Measurements from ENCODE around the gene METTL4. TPM values are rescaled to one million over a fixed set of nuclear protein-coding genes. Genes with fewer than 3 reads are reported as not detected.

METTL4 gene
- total RNA-seq, 1 experiment from 2014 or later, result 20.3 TPM

- DNase-seq, result no peak
- no peak for TF ChIP-seq CTCF (IDR thresholded peaks at IDR 0.05; ENCODE audit: unreplicated experiment)
- Mint-ChIP-seq H3K9me3 (ENCODE audit: low read depth, unreplicated experiment) (no peaks in the 10 kb centered on the region), H3K4me1 (ENCODE audit: low read depth, unreplicated experiment) (no peaks in the 10 kb centered on the region), H3K27me3 (ENCODE audit: unreplicated experiment) (no peaks in the 10 kb centered on the region), H3K27ac (ENCODE audit: unreplicated experiment) (no peak overlapping the region), H3K4me3 (ENCODE audit: low read depth, unreplicated experiment) (no peak overlapping the region), H3K36me3 (ENCODE audit: insufficient read depth, unreplicated experiment) (no peaks in the 10 kb centered on the region)
- no TSS peak for BruUV-seq (replicated peaks)
- CTCF ChIA-PET, result no interaction called here
- intact Hi-C loops (cut with micrococcal nuclease; ENCODE audit: unreplicated experiment), result no loop called here
These were observed 35.8 kb downstream of the METTL4 start for GRCh38 chr18:2535419-2535910.

- no TSS peak for BruUV-seq (replicated peaks)
- TF ChIP-seq CTCF (IDR thresholded peaks at IDR 0.05; ENCODE audit: unreplicated experiment), result no peak
- CTCF ChIA-PET, result no interaction called here
- Mint-ChIP-seq H3K27me3 (ENCODE audit: unreplicated experiment) (no peaks in the 10 kb centered on the region), H3K4me3 (ENCODE audit: low read depth, unreplicated experiment) (no peak overlapping the region), H3K27ac (ENCODE audit: unreplicated experiment) (no peak overlapping the region), H3K36me3 (ENCODE audit: insufficient read depth, unreplicated experiment) (no peaks in the 10 kb centered on the region), H3K9me3 (ENCODE audit: low read depth, unreplicated experiment) (no peaks in the 10 kb centered on the region), H3K4me1 (ENCODE audit: low read depth, unreplicated experiment) (no peaks in the 10 kb centered on the region)
- no peak for DNase-seq
- intact Hi-C loops (cut with micrococcal nuclease; ENCODE audit: unreplicated experiment), result no loop called here
These were observed 36.4 kb downstream of the METTL4 start for GRCh38 chr18:2534906-2535305.

- H3K4me1 Mint-ChIP-seq (ENCODE audit: low read depth, unreplicated experiment), result peaks cover 10% of the 10 kb centered on the region
- no peak for DNase-seq
- H3K36me3 Mint-ChIP-seq (ENCODE audit: insufficient read depth, unreplicated experiment), result no peaks in the 10 kb centered on the region
- TSS peak; percentile 20 for BruUV-seq (replicated peaks)
- H3K4me3 Mint-ChIP-seq (ENCODE audit: low read depth, unreplicated experiment), result no peak overlapping the region
- no peak for TF ChIP-seq CTCF (IDR thresholded peaks at IDR 0.05; ENCODE audit: unreplicated experiment)
- no peak overlapping the region for H3K27ac Mint-ChIP-seq (ENCODE audit: unreplicated experiment)
- no peaks in the 10 kb centered on the region for H3K9me3 Mint-ChIP-seq (ENCODE audit: low read depth, unreplicated experiment)
- intact Hi-C loops (cut with micrococcal nuclease; ENCODE audit: unreplicated experiment), result no loop called here
- CTCF ChIA-PET, result no interaction called here
- H3K27me3 Mint-ChIP-seq (ENCODE audit: unreplicated experiment), result no peaks in the 10 kb centered on the region
These were observed 38.5 kb downstream of the METTL4 start for GRCh38 chr18:2532797-2533196.

GRCh38 chr18:2531751-2532150 lies 39.6 kb downstream of the METTL4 start:
- Mint-ChIP-seq H3K9me3 (ENCODE audit: low read depth, unreplicated experiment) (no peaks in the 10 kb centered on the region), H3K27ac (ENCODE audit: unreplicated experiment) (no peak overlapping the region), H3K36me3 (ENCODE audit: insufficient read depth, unreplicated experiment) (no peaks in the 10 kb centered on the region), H3K4me1 (ENCODE audit: low read depth, unreplicated experiment) (peaks cover 10% of the 10 kb centered on the region), H3K27me3 (ENCODE audit: unreplicated experiment) (no peaks in the 10 kb centered on the region), H3K4me3 (ENCODE audit: low read depth, unreplicated experiment) (no peak overlapping the region)
- CTCF ChIA-PET, result interaction anchor here (0.6 kb wide), 1 partner anchor 1671 kb away, joined by 3 read pairs; no protein-coding TSS in a partner anchor
- BruUV-seq (replicated peaks), result no TSS peak
- intact Hi-C loops (cut with micrococcal nuclease; ENCODE audit: unreplicated experiment), result no loop called here
- TF ChIP-seq CTCF (IDR thresholded peaks at IDR 0.05; ENCODE audit: unreplicated experiment), result no peak
- DNase-seq, result no peak
